Right lobe of liver (tissue), 4 donors: Measurements from ENCODE around the gene GFPT1.

ENCODE experiments used
- CTCF ChIP-seq, 4 donors: fragments of 200-600 bp in 3 of 4; fragments of 450-650 bp in 1 of 4; IDR thresholded peaks; one replicate each; pipeline versions ENCODE4 v1.5.1 to v1.8.0; 2016 to 2022; ENCODE audit warnings: antibody characterized with exemption in 4 of 4, mild to moderate bottlenecking in 2 of 4
- POLR2A ChIP-seq: fragments of 450-650 bp; IDR thresholded peaks from one replicate; pipeline ENCODE4 v1.6.1; 2017; ENCODE audit warnings: antibody characterized with exemption, mild to moderate bottlenecking
- donor health status: DM: no; HTN: no; CAD: no.
- donor health status: DM: no; HTN: no; CAD: no.
- donor health status: DM: no; HTN: yes; CAD: no.

DNA sequence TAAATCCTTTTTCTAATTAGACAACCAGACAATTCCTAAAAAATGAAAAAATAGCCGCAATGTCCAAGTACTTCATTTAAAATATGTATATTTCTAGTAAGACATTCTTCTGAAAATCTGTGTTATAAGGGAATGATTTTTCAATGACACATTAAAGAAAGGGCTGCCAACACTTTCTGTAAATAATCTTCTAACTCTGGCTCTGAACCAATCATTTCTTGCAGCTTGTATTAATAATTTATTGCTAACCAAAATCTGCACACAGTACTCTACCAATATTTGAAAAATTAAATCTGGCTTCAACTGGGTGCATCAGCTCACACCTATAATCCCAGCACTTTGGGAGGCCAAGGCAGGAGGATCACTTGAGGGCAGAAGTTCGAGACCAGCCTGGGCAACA is 42.0 kb upstream of the GFPT1 start:
- TF ChIP-seq CTCF (IDR thresholded peaks at IDR 0.05) = no peak
- no peak for TF ChIP-seq POLR2A
